ENCODE results near the gene PSME3IP1.
A peak's percentile ranks its signal among the peaks of the same experiment; 100 is the strongest.

Gene PSME3IP1

DNA sequence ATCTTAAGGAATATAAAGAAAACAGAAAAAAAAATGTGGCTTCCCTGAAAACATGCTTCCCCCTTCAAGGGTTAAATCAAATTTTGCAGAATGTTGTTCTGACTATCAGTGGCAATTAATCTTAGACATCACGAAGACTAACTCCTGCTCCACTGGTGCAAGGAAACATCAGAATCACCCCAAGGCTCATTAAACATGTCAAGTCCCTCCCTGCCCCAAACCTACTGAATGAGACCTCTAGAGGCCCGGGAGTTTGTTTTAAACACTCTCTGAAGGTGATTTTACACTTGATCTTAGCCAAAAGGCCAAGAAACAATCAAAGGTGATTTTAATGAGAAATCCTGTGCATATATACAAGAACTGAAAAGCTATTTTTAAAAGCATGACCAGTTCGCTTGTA lies 18.3 kb downstream of the PSME3IP1 start:
- DNase-seq (ENCODE audit: low spot score): no peak

DNA sequence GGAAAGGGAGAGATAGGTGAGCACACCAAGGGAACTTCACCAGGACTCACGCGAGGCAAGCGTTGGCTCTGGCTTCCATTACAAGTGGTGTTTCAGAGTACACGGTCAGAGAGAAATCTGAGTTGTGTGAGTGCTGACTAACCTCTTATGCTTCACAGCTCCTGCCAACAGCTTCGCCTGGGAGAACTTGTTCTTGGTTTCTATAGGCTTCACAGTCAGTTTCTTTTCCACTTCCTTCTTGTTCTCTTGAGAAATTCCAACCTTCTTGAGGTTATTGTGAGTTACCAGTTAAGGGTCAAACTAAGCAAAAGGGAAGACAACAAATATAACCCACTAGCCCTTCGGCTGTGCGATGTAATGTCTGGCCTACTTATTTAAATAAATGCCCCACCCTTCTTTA lies 18.9 kb downstream of the PSME3IP1 start:
- DNase-seq (ENCODE audit: low spot score): no peak

DNA sequence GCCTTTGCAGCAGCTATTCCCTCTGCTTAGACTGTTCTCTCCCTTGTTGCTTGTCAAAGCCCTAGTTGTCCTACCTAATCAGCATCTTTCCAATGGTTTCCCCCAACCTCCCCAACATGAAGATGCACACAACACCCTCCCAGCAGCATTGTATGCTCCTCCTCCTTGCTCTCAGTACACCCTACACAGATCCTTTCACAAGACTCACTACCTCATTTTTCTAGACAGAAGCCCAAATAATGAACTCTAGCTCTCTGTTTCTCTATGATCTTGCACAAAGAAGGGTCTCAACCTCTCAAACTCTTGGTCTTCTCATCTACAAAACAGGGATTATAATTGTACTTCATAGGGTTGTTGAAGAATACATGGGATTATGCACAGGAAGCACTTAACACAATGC lies 19.4 kb downstream of the PSME3IP1 start:
- no peak for DNase-seq (ENCODE audit: low spot score)

DNA sequence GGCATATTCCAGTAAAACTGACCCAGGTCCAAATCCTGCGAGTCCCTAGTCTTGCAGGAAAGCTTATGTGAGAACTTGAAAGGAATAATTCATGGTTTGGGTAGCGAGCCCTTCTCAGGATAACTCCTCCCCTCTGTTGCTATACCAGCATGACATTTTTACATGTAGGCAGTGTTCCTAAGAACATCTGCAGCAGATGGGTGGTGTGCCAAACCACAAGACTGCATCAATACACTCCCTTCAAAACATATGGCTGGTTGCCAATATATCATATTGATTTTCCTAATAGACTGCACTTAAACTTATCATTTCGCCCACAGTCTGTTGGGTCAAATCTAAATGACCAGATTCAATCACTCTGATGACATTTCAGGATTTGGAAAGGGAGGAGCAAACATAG lies 19.9 kb downstream of the PSME3IP1 start:
- DNase-seq (ENCODE audit: low spot score): no peak

DNA sequence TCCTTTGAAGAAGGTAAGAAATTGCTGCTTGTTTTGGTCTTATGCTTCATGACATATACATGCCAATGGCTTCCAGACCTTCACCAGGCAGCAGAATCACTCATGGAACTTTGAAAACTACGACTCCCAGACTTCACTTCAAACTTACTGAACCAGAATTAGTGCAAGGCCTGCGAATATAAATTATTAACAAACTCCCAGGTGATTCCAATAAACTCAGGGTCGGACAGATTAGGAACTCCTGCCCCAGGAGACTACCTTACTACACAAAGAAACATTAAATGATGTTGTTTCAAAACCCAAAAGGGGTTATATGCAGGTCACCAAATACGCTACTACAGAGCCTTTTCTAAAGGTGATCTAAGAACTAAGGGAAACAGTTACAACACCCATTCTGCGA lies 20.4 kb downstream of the PSME3IP1 start:
- DNase-seq (ENCODE audit: low spot score): no peak

DNA sequence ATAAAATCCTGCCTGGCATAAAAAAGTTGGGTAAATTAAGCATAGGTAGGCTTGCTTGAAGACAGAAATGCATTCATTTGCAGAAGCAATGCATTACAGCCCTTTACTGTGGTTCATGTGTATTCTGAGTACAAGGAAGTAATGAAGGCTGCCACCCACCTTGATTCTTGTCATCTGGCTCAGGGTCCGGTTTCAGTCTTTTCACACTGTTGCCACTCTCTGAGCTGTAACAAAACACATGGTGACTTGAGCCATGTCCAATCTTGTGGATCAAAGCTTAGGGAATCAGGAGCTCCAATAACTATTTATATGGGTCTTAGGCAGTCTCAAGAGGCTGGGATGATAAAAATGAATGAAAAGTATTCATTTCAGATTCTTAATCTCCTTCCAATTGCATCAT lies 22.0 kb downstream of the PSME3IP1 start:
- DNase-seq (ENCODE audit: low spot score): no peak

DNA sequence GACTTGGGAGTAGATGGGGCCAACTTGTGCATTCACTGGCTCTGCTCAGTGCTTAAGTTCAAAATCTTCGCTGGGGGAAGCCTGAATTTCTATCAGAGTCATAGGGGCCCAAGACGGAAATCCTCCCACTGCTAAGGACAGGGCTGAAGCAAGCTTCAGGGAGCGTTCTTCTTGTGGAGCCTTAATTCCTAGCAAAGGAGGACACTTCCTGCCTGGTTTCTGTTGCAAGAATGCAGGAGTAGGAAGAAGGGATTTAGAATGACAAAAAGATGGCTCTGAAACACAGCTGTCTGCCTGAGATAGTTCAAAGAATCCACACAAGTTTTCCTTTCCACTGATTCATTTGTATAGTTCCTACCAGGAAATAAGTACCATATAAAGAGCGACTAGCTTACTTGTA lies 26.4 kb downstream of the PSME3IP1 start:
- DNase-seq (ENCODE audit: low spot score): no peak

DNA sequence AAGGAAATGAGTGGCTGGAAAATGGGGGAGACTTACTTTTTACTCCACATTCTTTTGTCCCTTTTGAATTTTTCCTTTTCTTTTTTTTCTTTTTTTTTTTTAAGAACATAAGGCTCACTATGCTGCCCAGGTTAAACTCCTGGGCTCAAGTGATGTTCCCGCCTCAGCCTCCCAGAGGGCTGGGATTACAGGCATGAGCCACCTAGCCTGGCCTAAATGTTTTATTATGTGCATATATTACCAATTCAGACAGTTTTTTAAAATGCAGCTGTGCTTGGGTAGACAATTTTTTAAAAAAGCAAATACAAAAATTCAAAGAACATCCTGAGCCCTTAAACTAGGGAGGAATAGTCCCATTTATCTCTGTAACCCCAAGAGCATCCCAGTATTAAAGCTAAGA lies 28.3 kb downstream of the PSME3IP1 start:
- DNase-seq (ENCODE audit: low spot score): no peak

DNA sequence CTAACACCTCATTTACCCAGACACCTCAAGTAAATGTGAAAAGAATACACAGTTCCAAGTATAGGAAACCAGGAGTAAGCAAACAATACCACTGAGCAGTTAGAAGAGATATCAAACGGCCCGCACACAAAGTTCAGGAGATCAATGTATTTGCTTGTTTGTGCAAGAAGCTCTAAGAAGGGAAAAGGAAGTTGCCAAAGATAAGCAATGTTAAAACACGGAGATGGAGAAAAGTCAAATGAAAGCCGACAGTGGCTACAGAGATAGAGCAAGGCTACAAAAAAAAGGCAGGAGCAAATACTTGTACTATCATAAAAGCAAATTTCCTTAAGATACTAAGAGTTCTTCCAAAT lies 29.5 kb downstream of the PSME3IP1 start:
- no peak for DNase-seq (ENCODE audit: low spot score)

DNA sequence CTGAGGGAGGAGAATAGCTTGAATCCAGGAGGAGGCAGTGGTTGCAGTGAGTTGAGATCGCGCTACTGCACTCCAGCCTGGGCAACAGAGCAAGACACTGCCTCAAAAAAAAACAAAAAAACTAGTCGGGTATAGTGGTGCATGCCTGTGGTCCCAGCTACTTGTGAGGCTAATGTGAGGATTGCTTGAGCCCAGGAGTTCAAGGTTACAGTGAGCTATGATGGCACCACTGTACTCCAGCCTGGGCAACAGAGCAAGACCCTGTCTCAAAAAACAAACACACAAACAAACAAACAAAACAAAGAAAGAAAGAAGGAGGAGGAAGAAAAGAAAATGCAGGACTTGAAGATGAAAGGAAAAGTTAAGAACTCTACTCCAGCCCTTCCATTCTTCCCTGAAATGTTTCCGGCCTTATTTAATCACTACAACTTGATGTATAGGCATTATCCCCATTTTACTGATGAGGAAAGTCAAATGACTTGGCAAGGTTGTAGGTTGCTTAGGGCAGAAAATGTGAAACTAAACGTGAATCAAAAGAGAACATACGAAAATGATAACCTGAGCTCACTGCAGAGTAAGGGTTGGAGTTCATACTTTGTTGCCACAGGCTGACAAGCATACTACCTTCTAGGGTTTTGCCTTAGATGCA lies 30.0 kb downstream of the PSME3IP1 start:
- no peak for DNase-seq (ENCODE audit: low spot score)

DNA sequence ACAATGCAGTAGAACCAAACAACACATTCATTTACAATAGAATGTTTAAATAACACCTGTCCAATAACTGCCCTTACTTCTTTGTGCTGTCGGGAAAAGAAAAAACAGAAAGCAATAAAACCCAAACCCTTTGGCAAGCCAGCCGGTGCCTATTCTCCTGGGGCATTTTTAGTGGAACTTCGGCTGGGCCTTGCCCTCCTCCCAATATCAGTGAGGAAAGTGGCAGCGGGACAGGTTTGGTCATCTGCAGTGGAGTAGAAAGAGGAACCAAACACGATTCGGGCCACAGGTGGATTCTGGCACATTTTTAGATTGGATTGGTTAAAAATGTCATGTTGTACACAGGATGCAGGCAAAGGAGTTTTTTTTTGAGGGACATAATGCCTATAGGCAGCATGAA lies 32.0 kb downstream of the PSME3IP1 start:
- DNase-seq (ENCODE audit: low spot score): no peak

DNA sequence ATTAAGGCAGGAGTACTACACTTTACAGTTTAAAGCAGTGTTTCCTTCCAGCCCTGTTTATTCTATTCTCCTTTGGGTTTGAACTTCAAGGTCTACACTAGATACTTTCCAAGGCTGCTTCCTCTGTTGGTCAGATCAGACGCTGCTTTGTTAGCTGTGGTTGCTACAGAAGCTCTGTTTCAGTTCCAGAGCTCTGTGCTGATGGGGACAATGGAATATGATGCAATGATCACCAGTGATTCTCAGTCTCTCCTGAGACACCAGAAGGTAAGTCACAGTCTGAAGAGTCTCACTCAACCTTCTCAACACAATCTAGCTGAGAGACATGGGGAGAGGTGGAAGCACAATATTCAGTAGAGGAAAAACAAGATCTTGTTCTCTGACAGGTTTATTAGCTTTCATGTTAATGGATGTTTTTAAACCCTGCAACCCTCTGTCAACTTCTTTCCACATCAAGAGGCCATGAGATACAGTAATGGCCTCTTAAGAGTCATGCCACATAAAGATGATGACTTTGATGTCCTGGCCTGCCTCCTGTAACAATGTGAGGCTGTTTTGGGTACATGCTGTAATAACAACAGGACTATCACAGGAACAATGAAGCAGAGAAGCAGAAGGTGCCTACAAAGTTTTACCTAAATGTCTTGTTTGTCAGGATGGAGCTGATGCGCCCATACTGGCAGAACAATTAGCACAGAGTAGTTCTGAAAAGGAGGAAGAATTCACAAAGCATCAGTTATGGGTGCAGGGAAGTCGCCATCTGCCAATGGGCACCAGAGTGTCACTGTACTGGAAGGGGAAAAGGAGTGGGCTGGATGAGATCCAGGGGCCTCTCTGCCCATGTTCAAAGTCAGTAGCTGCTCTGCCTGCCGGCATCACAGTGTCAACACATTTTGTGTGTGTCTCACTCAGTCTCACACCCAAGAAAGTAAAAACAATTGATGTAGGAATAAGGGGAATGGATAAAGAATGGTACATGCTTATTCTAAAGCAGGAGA lies 33.4 kb downstream of the PSME3IP1 start:
- DNase-seq (ENCODE audit: low spot score): no peak

DNA sequence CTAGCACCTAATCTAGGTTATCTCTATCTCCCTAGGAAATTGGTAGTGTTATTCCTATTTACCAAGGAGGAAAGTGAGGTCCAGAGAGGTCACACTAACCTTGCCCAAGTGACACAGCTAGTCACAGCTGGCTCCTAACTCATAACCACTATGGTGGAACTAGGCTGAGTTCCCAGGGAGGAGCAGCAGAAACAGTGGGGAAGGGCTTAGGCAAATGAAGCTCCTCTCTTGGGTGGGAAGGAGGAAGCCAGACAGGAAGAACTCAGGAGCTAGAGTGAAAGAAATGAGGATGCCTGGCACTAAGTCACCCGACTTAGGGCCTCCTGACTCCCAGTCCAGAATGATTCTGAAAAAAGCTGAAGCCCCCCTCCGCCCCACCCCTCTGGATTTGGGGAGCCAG lies 34.5 kb downstream of the PSME3IP1 start:
- no peak for DNase-seq (ENCODE audit: low spot score)

DNA sequence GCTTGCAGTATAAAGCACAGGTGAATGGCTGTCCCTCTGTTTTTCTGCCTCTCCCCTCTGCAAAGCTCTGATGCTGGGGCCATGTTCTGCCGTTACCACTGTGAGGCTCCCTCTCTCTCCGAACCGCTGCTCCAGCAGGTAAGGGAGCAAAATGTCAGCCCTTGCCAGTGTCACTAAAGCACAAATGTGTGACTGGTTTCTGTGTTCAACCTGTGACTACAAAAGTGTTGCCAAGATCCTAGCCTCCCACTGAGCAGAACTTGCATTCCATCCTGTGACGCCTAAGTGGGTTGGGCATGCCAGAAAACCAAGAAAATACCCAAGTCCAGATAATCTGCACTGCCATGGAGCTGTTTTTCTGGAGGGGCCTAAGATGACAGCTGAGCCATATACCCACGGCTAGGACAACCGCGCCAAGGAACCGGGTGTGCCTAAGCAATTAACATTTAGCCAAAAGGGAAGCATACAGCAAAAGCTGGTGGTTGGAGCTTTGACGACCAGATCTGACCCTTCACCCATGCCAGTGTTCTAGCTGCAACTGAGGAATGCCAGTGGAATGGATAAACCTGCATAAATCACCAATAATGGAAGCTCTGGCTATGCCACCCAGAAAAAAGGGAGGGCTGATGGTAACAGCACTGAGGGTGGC lies 35.0 kb downstream of the PSME3IP1 start:
- DNase-seq (ENCODE audit: low spot score): no peak

DNA sequence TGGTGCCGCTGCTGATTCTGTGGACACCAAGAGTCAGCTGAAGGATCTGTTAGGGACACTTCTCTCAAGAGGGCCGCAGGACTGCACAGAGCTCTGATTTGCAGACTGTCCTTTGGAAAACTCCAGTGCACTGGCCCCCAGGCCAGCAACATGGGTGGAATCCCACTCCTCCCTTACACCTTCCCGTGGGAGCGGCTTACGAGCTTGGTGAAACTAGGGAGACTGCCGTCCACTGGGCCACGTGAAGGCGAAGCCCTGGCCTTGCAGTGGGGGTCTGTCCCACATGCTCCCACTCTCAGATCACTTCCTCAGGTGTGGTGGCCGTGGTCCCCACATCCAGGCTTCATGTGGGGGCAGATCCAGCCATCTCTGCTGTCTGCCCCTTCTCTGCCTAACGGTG lies 36.4 kb downstream of the PSME3IP1 start:
- DNase-seq (ENCODE audit: low spot score): no peak

DNA sequence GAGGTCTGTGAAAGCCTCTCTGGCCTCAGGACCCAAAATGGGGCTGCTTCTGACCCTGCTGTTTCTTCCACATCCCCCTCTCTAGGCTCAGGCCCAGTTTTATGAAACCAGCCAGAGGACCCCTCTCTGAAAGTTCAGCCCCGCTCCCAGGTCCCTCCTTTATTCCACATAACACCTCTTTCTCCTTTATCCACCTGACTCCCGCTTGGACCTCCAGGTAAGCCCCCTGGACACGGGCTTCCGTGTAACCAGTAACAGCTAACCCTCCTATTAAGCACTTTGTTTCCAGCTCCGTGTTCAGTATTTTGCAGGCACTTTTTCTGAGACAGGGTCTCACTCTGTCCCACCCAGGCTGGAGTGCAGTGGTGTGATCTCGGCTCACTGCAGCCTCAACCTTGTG lies 37.4 kb downstream of the PSME3IP1 start:
- no peak for DNase-seq (ENCODE audit: low spot score)

DNA sequence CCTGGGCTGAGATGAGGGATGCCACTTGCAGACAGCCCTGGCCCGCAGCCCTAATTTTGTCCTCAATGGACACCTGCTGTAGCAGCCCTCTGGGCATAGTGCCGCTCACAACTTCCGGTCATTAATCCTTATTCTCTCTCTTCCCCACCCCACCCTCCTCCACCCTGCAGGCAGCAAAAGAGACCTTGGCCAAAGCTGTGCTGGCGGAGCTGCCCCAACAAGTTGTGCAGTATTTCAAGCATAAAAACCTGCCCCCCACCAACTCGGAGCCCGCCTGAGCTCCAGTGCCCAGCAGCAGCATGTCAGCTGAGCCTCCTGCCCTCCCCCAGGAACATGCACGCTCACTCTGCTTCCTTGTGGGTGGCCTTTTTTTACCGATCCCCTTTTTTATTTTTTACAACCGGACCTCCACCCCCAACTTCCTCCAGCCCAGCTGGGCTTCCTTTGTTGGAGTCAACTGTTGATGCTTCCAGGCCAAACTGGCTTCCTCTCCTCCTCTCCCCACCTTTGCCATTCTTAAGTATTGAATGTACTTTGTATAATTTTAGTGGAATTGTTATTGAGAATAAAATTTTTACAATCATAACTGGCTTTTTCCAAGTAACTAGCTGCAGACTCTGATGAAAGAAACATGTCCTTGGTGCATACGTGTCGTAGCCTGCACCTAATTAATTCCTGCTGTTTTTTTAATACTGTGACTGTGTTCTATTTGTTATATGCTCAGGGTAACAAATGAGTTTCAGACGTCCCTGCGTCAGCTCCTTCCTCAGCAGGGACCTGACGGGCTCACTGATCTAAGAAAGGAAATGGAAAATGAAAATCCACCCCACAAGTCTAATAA lies 38.2 kb downstream of the PSME3IP1 start:
- no peak for DNase-seq (ENCODE audit: low spot score)

DNA sequence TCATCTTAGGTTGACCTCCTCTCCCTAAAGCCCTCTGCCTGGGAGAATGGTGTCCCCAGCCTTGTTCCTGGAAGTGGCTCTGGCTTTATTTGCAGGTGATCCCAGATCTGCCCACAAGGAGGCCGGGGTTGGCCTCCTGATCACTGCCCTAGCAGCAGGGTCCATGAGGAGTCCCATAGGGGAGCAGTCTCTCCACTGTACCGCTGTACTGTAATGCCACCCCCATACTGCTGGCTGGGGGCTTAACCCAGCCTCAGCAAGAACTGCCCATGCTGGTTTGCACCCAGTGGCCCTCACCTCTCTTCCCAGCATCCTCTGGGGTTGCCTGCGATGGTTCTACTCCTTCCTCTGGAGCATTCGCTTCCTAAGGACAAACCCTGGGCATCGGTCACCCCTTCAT lies 39.1 kb downstream of the PSME3IP1 start:
- peak; percentile 16 for DNase-seq (ENCODE audit: low spot score)

DNA sequence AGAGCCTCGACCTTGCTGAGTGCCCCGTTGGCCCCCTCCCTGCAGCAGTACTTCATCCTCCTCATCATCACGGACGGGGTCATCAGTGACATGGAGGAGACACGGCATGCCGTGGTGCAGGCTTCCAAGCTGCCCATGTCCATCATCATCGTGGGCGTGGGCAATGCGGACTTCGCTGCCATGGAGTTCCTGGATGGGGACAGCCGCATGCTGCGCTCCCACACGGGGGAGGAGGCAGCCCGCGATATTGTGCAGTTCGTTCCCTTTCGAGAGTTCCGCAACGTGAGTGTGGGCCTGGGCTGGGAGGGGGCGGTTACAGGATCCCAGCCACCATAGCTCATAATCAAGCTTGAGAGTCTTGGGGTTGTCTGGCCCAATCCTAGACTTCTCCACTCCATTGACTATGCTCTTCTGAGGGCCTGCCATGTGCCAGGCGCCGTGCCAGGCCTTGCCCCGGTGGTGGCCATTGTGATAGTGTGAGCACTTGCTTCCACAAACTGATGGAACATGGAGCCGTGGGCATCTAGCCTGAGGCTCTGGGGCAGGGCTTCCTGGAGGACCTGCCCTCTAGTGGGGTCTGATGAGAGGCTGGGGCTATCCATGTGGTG lies 39.7 kb downstream of the PSME3IP1 start:
- DNase-seq (ENCODE audit: low spot score): no peak

DNA sequence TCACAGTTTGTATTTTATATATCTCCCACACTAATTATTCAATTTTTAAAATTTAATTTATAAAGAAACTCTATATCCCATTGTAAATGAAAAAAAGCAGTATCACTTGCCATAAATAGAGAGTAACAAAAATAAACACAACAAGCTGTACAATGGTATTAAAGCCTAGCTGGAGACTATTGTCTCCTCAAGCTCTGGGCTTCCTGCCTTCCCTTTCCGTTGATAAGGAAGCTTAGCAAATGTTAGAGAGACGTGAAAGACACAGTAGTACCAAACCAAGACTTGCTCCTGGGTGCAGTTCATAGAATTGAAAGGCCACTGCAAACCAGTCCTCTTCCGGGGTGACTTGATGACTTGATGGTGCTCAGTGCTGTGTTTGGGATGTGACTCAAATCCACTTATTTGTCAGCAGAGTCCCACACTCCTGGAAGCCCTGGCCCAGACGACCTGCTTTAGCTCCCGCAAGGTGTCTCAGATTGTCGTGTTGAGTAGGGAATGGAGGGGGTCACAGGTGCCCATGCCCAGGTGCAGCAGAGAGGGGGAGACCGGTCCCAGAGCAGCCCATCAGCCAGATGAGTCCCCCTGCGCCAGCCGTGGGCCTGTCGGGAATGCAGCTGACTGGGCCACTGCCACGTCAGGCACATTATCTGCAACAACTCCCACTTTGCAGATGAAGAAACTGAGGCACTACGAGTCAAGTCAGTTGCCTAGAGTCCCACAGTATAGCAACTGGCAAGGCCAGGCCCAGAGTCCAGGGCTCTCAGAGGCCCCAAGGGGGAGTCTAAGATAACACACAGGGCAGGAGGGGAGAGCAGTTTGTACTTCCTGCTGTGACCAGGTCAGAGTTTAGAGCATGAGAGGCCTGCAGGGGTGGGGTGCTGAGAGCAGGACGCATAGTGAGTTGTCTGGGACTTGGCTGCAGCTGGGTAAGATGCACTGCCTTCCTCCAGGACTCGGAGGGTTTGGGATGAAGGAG lies 40.5 kb downstream of the PSME3IP1 start:
- DNase-seq (ENCODE audit: low spot score): no peak

DNA sequence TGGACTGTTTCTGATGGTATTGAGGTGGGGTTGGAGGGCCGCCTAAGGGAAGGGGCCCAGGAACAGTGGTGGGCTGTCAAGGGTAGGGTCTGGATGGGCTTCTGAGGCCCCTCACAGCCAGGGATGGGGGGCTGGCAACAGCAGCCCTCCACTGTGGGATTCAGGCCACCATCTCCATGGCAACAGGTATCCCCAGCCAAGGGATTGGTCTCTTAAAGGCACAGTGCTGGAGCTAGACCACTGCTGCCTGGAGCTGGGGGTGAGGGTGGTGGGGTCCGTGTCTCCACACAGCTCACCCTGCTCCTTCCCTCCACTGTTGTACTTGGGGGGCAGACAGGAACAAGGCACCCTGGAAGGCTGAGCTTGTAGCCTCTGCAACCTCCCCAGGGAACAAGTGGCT lies 41.8 kb downstream of the PSME3IP1 start:
- no peak for DNase-seq (ENCODE audit: low spot score)
